HL-60 (cell line): Measurements from ENCODE around the gene XPC.

ENCODE experiments used
- DNase-seq, 2 experiments: peaks; one replicate each; pipeline ENCODE4 v3.0.0-alpha.2; 2010 to 2020; ENCODE audit warnings: low read depth in 1 of 2, low spot score in 1 of 2
- H3K27ac ChIP-seq: fragments of 250-450 bp; sonication (Bioruptor Pico); replicated peaks from 2 replicates; pipeline ENCODE4 v1.5.1; 2020; ENCODE audit warnings: mild to moderate bottlenecking, moderate library complexity
- H3K27me3 ChIP-seq: fragments of 250-450 bp; sonication (Bioruptor Pico); 2 replicates; pipeline ENCODE4 v1.5.1; 2021; ENCODE audit warnings: mild to moderate bottlenecking, moderate library complexity; ENCODE audit not compliant: insufficient read depth, poor library complexity, severe bottlenecking
- H3K4me3 ChIP-seq: replicated peaks from 2 replicates; pipeline ENCODE4 v1.5.1; 2011; ENCODE audit warnings: mild to moderate bottlenecking, control low read depth, low read length; ENCODE audit not compliant: insufficient read depth
- GABPA ChIP-seq: IDR thresholded peaks from 2 replicates; pipeline ENCODE4 v1.6.1; 2012; ENCODE audit warnings: low read depth
- POLR2AphosphoS5 ChIP-seq: IDR thresholded peaks from 2 replicates; pipeline ENCODE4 v1.6.1; 2012; ENCODE audit warnings: low read depth
- SPI1 ChIP-seq: IDR thresholded peaks from 2 replicates; pipeline ENCODE4 v1.6.1; 2012; ENCODE audit warnings: low read depth, mild to moderate bottlenecking, borderline replicate concordance
- TF ChIP-seq, protein P1 (sequence below): IDR thresholded peaks from one replicate; pipeline ENCODE4 v1.5.1; 2011; ENCODE audit warnings: low read length, control low read depth, inconsistent platforms; ENCODE audit not compliant: insufficient read depth
- TF ChIP-seq, protein P2 (sequence below): IDR thresholded peaks from 2 replicates; pipeline ENCODE4 v1.6.1; 2012; ENCODE audit warnings: low read depth; ENCODE audit not compliant: insufficient replicate concordance

The XPC gene

DNA sequence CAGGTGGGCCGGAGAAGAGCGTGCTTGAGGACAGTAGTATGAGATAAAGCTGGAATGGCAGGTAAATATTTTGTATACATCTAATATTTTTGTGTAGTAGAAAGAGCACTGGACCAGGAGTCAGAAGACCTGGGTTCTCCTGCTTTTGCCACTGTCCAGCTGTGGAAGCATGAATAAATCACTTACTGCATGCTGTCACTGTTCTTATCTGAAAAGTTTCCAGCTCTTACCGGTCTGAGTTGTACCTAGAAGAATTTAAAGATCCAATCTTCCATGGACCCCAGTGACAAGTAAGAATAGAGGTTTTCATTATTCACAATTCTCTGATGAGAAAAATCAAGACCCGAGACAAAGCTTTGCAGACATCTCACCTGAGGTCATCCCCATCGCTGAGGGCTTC lies 5.9 kb downstream of the XPC start:
- Histone ChIP-seq H3K27ac (no peak overlapping the region), H3K4me3 (no peak overlapping the region), H3K27me3 (no peaks in the 10 kb centered on the region)
- no peak for DNase-seq
- TF ChIP-seq SPI1 = no peak
- no peak for TF ChIP-seq POLR2AphosphoS5

DNA sequence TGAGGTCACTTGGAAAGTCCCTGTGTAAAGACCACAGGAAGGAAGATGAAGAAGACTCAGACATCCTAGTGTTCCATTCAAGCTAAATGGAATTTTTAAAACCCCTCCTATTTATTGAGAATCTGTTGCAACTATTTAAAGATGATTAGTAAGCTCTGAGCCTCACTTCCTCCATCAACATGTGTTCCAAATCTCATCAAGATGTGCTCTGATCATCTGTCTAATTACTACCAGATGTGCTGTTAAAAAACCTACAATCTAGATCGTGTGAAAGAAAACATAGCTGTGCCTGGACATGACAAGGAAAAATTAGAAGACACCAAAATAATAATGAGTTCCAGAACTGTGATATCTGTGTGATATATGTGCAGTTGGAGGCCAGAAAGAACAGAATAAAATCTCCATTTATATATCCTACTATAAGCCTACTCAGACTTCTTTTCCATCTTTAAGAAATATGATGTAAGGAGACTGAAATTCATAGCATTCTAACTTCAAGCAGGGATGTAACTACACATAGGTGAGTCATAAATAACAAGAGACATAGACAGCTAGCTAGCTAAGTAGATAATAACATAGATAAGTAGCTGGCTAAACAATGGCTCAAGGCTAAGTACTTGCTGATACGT lies 7.8 kb downstream of the XPC start:
- no peak for DNase-seq
- H3K27ac ChIP-seq = no peak overlapping the region
- no peaks in the 10 kb centered on the region for H3K27me3 ChIP-seq
- no peak overlapping the region for H3K4me3 ChIP-seq
- TF ChIP-seq, protein P1, sequence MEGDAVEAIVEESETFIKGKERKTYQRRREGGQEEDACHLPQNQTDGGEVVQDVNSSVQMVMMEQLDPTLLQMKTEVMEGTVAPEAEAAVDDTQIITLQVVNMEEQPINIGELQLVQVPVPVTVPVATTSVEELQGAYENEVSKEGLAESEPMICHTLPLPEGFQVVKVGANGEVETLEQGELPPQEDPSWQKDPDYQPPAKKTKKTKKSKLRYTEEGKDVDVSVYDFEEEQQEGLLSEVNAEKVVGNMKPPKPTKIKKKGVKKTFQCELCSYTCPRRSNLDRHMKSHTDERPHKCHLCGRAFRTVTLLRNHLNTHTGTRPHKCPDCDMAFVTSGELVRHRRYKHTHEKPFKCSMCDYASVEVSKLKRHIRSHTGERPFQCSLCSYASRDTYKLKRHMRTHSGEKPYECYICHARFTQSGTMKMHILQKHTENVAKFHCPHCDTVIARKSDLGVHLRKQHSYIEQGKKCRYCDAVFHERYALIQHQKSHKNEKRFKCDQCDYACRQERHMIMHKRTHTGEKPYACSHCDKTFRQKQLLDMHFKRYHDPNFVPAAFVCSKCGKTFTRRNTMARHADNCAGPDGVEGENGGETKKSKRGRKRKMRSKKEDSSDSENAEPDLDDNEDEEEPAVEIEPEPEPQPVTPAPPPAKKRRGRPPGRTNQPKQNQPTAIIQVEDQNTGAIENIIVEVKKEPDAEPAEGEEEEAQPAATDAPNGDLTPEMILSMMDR = no peak
- TF ChIP-seq SPI1 (no peak), POLR2AphosphoS5 (no peak), GABPA (no peak)
- TF ChIP-seq, protein P2, sequence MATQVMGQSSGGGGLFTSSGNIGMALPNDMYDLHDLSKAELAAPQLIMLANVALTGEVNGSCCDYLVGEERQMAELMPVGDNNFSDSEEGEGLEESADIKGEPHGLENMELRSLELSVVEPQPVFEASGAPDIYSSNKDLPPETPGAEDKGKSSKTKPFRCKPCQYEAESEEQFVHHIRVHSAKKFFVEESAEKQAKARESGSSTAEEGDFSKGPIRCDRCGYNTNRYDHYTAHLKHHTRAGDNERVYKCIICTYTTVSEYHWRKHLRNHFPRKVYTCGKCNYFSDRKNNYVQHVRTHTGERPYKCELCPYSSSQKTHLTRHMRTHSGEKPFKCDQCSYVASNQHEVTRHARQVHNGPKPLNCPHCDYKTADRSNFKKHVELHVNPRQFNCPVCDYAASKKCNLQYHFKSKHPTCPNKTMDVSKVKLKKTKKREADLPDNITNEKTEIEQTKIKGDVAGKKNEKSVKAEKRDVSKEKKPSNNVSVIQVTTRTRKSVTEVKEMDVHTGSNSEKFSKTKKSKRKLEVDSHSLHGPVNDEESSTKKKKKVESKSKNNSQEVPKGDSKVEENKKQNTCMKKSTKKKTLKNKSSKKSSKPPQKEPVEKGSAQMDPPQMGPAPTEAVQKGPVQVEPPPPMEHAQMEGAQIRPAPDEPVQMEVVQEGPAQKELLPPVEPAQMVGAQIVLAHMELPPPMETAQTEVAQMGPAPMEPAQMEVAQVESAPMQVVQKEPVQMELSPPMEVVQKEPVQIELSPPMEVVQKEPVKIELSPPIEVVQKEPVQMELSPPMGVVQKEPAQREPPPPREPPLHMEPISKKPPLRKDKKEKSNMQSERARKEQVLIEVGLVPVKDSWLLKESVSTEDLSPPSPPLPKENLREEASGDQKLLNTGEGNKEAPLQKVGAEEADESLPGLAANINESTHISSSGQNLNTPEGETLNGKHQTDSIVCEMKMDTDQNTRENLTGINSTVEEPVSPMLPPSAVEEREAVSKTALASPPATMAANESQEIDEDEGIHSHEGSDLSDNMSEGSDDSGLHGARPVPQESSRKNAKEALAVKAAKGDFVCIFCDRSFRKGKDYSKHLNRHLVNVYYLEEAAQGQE = no peak

DNA sequence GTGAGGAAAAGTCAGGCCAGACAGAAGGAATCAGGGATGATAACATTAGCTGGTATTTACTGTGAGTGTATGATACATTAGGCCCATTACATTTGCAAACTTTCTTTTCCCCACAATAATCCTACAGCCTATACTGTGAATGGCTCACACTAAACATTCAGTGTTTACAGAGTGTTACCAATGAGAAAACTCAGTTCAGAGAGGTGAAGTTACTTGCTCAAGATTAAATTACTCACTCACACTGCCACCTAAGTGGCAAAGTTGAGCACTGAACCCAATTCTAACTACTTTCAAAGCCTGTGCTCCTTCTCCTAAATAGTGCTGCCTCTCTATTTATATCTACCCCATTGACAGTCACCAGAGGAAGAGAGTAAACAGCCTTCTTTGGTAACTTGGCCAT lies 8.5 kb downstream of the XPC start:
- no peak overlapping the region for H3K27ac ChIP-seq
- no peaks in the 10 kb centered on the region for H3K27me3 ChIP-seq
- H3K4me3 ChIP-seq = no peak overlapping the region
- TF ChIP-seq, protein P2 = no peak
- no peak for TF ChIP-seq GABPA
- no peak for TF ChIP-seq POLR2AphosphoS5
- TF ChIP-seq, protein P1 = no peak
- TF ChIP-seq SPI1 = no peak
- DNase-seq = no peak

DNA sequence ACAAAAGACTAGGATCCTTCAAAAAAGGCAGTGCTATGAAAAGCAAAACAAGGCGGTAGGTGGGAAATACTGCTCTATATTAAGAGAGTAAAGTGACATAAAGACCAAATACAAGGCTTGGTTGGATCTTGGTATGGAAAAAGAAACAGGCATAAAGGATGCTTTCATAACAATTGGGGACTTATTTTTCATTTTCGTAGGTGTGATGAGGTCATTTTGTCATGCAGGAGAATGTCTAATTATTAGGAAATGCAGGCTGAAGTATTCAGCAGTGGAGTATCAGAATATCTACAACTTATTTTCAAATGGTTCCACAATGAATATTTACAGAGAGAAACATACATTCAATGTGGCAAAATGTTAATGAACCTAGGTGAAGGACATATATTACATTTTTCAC lies 9.0 kb downstream of the XPC start:
- TF ChIP-seq, protein P1 = no peak
- TF ChIP-seq, protein P2 = no peak
- TF ChIP-seq SPI1 (no peak), POLR2AphosphoS5 (no peak), GABPA (no peak)
- no peak for DNase-seq
- no peak overlapping the region for H3K27ac ChIP-seq
- no peaks in the 10 kb centered on the region for H3K27me3 ChIP-seq
- no peak overlapping the region for H3K4me3 ChIP-seq
